Right ventricle myocardium superior (tissue), 1 donor: ENCODE measurements around the gene GPR183. TPM values are rescaled to one million over a fixed set of nuclear protein-coding genes. Genes with fewer than 3 reads are reported as not detected.

Experiments used
- ATAC-seq: fragments of 200-7000 bp; cut with Tn5 transposase; one replicate; pipeline ENCODE4 v1.9.1; 2020; ENCODE audit warnings: mild to moderate bottlenecking; ENCODE audit not compliant: poor library complexity
- DNase-seq: peaks from one replicate; pipeline ENCODE4 v3.0.0-alpha.2; 2020
- intact Hi-C: fragments of 100-400 bp; cut with DNase I; formaldehyde crosslinking; loops from one replicate; pipeline ENCODE4 v1.11.2; 2022
- total RNA-seq: library from RNA; stranded (reverse); fragmentation: NEBNext Ultra II Directional; extraction: Animal tissue kit (Norgen Biotek cat#: 25700); gene quantifications from one replicate; pipeline ENCODE4 v1.2.1, GENCODE V29; 2021
- donor health status: DM: no; HTN: yes; CAD: no; lungs with severe emphysema.

Gene GPR183
- total RNA-seq, 1 donor from 2014 or later: 1.6 TPM

DNA sequence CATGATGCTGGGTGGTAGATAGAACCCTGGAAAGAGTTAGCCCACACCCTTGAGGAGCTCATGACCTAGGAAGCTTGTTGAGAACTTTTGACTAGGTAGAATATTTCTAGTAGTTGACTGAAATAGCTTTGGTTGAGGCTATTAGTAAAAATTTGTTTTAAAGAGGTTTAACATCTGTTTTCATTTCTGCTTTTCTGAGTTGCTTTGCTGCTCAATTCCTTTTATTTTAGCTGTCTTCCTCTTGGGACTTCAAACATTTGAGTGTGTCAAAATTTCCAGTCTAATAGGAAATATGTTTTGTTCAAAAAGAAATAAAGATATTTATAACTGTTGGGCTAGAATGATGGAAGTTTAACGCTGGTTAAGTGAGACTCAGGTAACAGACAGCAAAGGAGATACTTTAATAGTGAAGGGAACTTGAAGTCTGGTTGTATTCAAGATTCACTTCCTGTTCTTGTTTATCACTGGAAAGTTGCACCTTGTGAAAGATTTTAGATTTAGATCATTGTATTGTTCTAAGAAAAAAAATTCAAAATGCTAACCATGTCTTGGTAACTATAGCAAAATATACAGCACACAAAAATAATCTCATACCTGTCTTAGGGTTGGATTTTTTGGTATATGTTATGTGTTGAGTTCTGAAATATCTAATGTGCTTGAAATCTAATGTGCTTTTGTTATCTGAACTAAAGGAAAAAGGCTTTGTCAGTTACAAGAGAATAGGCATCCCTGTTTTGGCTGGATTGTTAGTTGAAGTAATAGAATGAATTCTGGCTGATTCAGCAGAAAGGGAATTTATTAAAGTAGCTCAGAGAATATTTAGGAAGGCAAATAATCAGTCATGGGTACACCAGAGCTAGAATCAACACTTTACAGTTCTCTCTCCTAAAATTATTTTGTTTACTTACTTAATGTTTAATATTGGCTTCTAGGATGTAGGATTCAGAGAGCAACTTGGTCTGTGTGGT is 24.7 kb downstream of the GPR183 start:
- ATAC-seq (peak; percentile 2), DNase-seq (no peak)
- intact Hi-C loops: no loop called here

DNA sequence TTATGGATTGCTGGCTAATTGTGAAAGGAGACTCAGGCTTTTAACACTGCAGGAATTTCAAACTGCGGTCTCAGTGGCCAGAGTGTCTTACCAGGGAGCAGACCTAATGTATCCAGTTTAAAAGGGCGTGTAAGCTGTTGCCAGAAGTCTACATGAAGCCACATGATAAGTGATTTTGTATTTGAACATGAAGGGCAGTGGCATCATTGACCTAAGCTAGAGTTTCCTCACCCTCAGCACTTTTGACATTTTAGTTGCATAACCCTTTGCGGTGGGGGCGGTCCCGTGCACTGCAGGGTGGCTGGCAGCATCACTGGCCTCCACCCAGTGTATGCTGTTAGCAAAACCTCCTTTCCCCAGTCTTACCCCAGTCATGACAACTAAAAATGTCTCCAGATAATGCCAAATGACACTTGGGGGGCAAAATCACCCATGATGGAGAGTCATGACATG is 25.4 kb downstream of the GPR183 start:
- peak; percentile 80 for DNase-seq
- peak; percentile 65 for ATAC-seq
- intact Hi-C loops: no loop called here

DNA sequence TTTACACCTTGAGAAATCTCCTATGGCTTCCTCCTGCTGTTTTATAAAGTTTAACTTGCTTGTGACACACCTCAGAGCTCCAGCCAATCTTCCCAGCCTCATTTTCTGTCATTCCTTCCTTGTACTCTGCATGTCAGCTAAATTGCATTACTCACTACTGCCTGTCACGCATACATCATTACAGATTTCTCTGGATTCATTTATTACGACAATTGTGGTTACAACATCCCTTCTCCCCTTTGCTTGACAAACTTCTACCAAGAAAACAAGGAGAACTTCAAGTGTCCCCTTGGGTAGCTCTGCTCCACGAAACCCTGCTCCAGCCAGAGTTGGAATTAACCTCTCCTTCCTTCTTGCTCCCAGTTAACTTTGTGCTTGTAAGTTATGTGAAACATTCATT is 27.0 kb downstream of the GPR183 start:
- no peak for DNase-seq
- intact Hi-C loops: no loop called here
- ATAC-seq: no peak

DNA sequence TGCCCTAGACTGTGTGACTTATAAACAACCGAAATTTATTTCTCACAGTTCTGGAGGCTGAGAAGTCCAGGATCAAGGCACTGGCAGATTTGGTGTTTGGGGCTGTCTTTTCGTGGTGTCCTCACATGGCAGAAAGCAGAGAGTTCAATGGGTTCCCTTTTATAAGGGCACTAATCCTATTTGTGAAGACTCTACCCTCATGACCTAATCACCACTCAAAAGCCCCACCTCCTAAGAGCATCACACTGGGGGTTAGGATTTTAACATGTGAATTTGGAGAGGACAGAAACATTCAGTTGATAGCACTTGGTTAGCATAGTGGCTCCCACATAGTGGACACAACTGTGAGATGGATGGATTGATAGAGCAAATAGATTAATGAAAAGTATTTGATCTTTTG is 27.6 kb downstream of the GPR183 start:
- DNase-seq (no peak), ATAC-seq (no peak)
- intact Hi-C loops: no loop called here

DNA sequence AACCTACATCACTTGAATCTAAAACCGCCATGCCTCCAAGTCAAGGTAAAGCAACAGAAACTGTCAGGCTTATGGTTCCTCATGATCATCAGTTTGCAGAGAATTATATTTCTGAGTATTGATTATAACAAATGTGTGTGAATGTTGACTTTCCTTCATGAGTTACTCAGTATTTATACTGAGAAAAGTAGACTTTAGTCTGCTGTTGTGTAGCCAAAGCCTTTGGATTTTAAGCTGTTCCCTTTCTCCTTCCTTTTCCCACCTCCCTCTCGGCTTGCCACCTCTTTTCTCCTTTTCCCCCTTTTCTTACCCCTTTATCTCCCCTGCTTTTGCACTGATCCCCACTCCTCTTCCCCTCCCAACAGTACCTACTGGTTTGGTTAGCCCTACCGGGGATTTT is 28.4 kb downstream of the GPR183 start:
- intact Hi-C loops: no loop called here
- no peak for ATAC-seq
- DNase-seq: no peak

DNA sequence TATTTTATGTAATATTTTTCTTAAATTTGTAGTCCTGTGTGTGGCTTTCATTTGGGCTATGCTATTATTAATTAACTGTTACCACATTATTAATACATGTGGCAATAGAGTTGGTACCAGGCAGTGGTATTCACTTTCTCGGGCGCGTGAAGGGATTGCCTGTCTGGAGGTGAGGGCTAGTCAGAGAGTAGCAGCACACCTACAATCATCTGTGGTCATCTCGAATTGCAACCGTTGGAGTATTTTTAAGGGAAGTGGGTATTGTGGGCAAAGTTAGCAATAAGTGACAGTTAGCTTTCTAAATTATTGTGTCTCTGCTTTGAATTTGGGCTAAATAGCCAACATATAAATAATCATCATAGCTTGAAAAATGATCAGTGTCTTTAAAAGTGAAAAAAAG is 29.0 kb downstream of the GPR183 start:
- no peak for DNase-seq
- intact Hi-C loops: no loop called here
- ATAC-seq: no peak

DNA sequence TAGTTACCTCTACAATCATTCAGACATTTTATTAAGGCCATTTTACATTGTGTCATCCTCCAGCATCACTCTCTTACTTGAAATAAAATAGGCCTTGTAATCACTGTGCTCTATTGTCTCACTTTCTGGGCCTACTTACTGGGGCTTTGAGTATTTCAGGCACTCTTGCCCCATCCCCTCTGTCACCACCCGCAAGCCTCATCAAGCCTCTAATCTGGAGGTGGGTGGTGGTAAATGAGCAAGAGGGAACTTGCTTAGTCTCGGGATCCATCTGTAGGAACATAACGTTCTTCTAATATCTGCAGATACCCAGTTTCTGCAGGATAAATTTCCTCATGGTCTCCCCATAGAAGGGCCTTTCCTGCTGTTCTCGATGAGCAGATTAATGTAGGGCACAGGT is 29.6 kb downstream of the GPR183 start:
- no peak for DNase-seq
- intact Hi-C loops: no loop called here
- peak; percentile 17 for ATAC-seq

DNA sequence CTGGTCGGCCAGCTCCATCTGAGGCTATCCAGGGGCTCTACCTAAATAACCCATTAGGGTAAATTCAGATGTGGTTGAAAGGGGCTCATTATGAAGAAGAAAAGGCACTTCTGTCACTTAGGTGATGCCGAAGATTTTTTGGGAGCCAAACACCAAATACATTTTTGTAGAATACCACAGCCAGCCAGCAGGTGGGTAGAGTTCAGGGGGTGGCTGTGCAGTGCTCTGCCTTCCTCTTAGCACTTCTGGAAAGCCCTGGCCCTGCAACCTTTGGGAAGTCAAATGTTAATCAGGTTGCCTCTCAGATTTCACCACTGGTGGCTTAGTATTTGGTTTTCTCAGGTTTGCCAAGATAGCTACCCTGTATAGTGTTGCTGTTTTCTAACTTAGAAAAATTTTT is 30.5 kb downstream of the GPR183 start:
- no peak for DNase-seq
- intact Hi-C loops: no loop called here
- ATAC-seq: no peak

DNA sequence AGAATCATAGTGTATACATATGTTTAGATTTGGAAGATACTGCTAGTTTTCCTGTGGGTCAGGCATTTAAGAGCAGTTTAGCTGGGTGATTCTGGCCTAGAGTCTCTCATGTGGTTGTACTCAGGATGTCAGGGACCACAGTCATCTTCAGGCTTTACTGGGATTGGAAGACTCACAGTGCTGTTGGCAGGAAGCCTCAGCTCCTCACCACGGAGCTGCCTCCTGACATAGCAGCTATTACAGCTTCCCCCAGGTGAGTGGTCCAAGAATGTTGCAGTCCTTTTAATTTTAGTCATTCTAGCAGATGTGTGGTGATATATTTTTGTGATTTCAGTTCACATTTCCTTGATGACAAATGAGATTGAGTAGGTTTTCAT is 32.1 kb downstream of the GPR183 start:
- DNase-seq: no peak
- intact Hi-C loops: no loop called here
- ATAC-seq: no peak

DNA sequence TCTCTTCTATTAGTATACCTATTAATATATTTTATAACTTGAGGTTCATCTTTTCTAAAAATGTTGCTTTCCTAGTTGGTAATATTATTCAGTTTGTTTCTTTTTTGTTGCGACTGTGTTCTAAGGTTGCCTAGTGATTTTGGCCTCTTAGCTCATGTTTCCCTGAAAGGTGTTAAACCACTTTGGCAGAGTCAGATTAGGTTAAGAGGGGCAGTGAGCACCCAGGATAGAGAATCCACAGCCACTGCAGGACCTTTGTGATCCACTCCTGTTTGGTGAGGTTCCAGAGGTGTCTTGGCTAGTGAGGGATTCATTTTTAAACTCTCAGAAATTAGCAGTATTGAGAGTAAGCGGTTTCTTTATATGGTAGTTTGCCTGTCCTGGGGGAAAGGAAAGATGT is 34.1 kb downstream of the GPR183 start:
- intact Hi-C loops: no loop called here
- DNase-seq (no peak), ATAC-seq (peak; percentile 79)

DNA sequence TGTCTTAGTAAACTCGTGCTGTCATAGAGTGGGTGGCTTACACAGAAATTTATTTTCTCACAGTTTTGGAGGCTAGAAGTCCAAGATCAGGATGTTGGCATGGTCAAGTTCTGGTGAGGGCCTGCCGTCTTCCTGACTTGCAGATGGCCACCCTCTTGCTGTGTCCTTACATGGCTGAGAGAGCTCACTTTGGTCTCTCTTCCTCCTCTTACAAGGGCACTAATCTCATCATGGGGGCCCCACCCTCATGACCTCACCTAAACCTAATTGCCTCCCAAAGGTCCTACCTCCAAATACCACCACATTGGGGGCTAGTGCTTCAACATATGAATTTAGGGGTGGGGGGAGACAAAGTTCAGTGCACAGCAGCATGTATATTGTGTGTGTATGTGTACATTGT is 34.7 kb downstream of the GPR183 start:
- ATAC-seq (no peak), DNase-seq (no peak)
- intact Hi-C loops: no loop called here

DNA sequence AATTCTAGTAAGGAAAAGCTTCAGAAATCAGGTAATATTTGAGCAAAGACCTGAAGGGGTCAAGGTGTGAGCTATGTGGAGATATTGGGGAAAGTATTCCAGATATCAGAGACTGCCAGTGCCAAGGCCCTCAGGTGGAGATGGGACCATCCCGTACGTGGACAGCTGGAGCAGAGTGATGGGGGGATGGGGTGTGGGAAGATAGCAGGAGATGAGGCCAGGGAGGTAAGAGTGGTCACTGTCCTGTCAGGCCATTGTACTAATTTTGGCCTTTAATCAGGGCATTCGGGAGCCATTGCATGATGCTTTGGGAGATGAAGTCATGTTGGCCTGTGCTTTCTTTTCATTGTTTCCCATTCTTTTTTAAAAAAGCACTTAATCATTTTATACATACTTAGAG is 36.0 kb downstream of the GPR183 start:
- no peak for DNase-seq
- no peak for ATAC-seq
- intact Hi-C loops: no loop called here

DNA sequence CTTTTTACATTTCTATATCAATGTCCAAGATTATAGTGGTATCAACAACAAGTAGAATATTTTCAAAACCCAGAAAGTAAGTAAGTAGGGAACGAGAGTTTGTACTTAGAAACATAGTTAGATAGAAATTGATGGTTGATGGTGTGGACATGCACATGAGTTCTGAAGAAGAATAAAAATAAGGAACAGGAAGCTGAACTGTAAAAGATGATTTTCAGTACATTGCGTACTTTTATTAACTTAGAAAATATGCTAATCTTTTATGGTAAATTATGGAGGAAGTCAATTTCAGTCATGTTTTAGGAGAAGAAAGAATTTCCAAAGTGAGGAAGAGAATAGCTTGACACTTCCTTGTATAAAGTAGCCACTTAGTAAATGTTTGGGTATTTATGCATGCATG is 36.7 kb downstream of the GPR183 start:
- DNase-seq (no peak), ATAC-seq (no peak)
- intact Hi-C loops: no loop called here

DNA sequence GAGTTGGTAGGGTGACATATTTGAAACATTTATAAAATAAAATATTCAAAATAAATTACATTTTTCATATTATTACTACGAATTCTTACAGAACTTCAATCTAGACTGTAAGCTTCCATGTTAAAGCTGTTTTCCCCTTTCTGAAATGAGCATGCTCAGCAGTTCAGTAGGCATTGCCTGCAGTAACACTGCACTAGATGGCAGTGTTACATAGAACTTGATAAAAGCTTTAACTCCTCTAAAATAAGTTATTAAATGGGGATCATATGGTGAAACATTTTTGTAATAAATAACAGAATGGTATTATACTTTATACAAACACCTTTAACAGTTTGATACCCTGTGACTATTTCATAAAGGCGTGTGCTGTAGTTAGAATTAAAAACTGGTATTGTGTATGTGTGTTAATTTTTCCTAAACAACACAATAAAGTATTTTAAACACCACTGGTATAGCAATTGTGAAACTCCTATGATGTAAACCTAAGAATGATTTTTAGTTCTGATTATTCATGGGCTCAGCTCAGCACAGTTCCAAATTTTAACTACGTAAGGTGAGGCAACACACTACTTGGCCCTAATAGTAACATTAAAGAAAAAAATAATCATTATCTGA is 37.5 kb downstream of the GPR183 start:
- DNase-seq (no peak), ATAC-seq (peak; percentile 73)
- intact Hi-C loops: loop anchor here (5.0 kb wide), 2 partner anchors 92 to 168 kb away; no protein-coding TSS in a partner anchor

DNA sequence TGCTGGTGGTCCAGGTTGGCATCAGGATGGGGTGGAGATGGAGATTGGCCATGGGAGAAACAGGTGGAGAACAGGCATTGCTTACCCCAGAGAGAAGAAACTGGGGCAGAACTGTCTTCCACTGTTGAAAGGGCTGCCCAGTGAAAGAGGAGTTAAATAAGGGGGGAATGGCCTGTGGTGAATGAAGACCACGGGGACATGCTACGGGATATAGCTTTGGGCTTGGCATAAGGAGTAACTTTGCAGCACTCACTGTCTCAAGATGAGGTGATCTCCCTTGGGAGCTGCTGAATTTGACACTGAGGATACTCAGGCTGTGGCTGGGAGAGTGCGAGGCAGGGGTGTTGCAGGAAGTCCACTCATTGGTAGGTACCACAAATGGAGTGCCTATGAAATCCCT is 38.4 kb downstream of the GPR183 start:
- intact Hi-C loops: loop anchor here (5.0 kb wide), 2 partner anchors 92 to 168 kb away; no protein-coding TSS in a partner anchor
- ATAC-seq (no peak), DNase-seq (no peak)

DNA sequence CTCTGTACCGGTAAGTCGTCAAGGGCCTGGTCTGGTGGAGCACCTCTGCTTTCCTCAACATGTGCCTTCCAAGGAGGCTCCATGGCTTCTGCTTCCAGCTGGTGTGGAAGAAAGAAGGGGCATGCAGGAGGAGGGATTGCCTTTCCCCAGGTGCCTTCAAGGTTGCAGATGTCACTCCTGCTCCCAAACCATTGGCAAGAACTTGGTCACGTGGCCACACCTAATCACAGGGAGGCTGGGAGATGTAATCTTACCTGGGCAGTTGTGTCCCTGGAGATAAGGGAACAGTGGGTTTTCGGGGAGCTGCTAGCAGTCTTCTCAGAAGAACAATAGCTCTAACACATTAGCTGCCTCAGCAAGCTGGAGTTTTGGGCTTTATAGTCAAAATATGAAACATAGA is 39.3 kb downstream of the GPR183 start:
- no peak for ATAC-seq
- intact Hi-C loops: loop anchor here (5.0 kb wide), 2 partner anchors 91 to 169 kb away; no protein-coding TSS in a partner anchor
- no peak for DNase-seq

DNA sequence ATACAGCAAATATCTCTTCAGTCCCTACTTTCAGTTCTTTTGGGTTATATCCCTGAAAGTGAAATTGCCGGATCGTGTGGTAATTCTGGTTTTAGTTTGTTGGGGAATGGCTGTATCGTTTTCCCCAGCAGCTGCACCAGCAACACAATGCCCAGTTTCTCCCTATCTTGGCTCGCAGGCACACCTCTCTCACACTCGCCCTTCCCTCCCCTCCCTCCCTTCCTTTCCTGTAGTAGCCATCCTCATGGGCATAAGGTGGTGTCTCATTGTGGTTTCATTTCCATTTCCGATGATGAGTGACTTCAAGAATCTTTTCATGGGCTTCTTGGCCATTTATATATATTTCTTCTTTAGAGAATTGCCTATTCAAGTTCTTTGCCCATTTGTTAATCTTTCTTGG is 40.4 kb downstream of the GPR183 start:
- intact Hi-C loops: loop anchor here (5.0 kb wide), 2 partner anchors 90 to 170 kb away; no protein-coding TSS in a partner anchor
- DNase-seq: no peak
- ATAC-seq: no peak

DNA sequence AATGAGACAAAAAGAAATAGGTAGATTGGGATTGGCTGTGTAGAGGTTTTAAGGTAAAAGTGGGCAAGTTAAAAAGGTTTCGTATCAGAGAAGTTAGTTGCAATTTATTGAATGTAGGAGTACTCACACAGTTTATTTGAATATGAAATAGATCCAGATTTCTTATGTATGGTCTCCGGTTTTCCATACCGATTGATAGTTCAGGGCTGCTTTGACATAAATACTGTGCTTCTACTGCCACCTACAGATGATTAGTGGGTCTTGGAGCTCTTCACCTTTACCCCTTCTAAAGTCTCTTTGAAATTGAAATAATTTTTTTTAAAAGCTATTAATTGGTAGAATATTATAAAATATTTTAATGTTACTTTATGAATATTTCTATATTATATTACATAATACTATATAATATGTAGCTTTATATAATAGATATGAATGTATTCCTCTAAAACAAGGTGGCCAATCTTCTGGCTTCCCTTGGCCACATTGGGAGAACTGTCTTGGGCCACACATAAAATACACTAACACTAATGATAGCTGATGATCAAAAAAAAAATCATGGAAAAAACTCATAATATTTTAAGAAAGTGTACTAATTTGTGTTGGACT is 41.3 kb downstream of the GPR183 start:
- DNase-seq (no peak), ATAC-seq (peak; percentile 60)
- intact Hi-C loops: loop anchor here (5.0 kb wide), 2 partner anchors 89 to 171 kb away; no protein-coding TSS in a partner anchor

DNA sequence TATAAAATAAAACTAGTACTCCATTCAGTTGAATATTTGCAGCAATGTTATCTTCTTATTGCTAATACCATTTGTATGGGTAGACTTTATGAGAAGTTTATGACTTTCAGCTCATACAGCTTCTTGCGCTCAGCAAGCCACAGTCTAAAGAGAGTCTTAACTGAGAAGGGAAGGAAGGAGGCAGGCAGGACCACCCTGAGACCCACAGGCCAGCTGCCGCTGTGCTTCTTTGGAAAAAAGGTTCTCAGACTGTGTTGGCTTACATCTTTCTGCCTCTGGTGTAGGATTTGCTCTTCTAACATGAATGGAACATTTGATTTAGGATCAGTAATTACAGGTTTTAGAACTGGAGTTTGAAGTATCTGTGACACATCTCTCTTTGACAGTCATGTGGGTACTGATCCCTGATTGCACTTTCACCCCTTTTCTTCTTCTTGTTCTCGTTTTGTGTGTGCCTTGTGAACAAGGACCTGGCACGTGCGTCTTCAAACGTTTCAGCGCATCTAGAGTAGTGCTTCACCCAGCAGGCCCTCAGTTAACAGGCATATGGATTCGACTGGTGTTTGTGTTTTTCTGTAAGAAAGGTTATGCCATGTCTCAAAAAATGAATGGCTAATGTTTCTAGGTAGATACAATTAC is 41.9 kb downstream of the GPR183 start:
- ATAC-seq (no peak), DNase-seq (no peak)
- intact Hi-C loops: loop anchor here (5.0 kb wide), 2 partner anchors 88 to 172 kb away; no protein-coding TSS in a partner anchor
